Measurements from ENCODE around the gene OBI1. TPM values are rescaled to one million over a fixed set of nuclear protein-coding genes. Genes with fewer than 3 reads are reported as not detected.

OBI1 gene
- total RNA-seq, 1 donor from 2014 or later = 26.1 TPM

GRCh38 chr13:78606471-78607408 is 52.2 kb downstream of the OBI1 start:
- H3K27me3 Mint-ChIP-seq (ENCODE audit: low read depth) = peaks cover 97% of the 10 kb centered on the region
- H3K4me1 Mint-ChIP-seq = peaks cover 30% of the 10 kb centered on the region
- H3K9me3 Mint-ChIP-seq = peaks cover 4% of the 10 kb centered on the region
- peak overlapping the region; percentile 36 for H3K4me3 Mint-ChIP-seq
- no peak for TF ChIP-seq CTCF (conservative IDR thresholded peaks at IDR 0.05)
- no peak for DNase-seq (ENCODE audit: low read depth, low spot score)
- no peak overlapping the region for H3K27ac Mint-ChIP-seq (ENCODE audit: unreplicated experiment)
- peaks cover 8% of the 10 kb centered on the region for H3K36me3 Mint-ChIP-seq (ENCODE audit: low read depth)

GRCh38 chr13:78604782-78605611 is 54.0 kb downstream of the OBI1 start:
- H3K36me3 Mint-ChIP-seq (ENCODE audit: low read depth) = peaks cover 6% of the 10 kb centered on the region
- no peak overlapping the region for H3K27ac Mint-ChIP-seq (ENCODE audit: unreplicated experiment)
- no peaks in the 10 kb centered on the region for H3K9me3 Mint-ChIP-seq
- TF ChIP-seq CTCF (conservative IDR thresholded peaks at IDR 0.05) = peak; percentile 24
- no peak for DNase-seq (ENCODE audit: low read depth, low spot score)
- peaks cover 96% of the 10 kb centered on the region for H3K27me3 Mint-ChIP-seq (ENCODE audit: low read depth)
- H3K4me3 Mint-ChIP-seq = no peak overlapping the region
- peaks cover 31% of the 10 kb centered on the region for H3K4me1 Mint-ChIP-seq

- no peak for TF ChIP-seq CTCF (conservative IDR thresholded peaks at IDR 0.05)
- Mint-ChIP-seq H3K9me3 (no peaks in the 10 kb centered on the region), H3K4me1 (peaks cover 23% of the 10 kb centered on the region), H3K36me3 (ENCODE audit: low read depth) (peaks cover 6% of the 10 kb centered on the region), H3K27me3 (ENCODE audit: low read depth) (peaks cover 96% of the 10 kb centered on the region), H3K27ac (ENCODE audit: unreplicated experiment) (no peak within 1 kb of the TSS), H3K4me3 (peak within 1 kb of the TSS; percentile 87)
- no peak for DNase-seq (ENCODE audit: low read depth, low spot score)
These were observed 55.6 kb downstream of the OBI1 start, which contains the start of gene POU4F1 for GRCh38 chr13:78603240-78603957. Gene POU4F1, minus strand, starts transcription at chr13:78603552. Its CDS starts 226 bp downstream, at chr13:78603326.

DNA sequence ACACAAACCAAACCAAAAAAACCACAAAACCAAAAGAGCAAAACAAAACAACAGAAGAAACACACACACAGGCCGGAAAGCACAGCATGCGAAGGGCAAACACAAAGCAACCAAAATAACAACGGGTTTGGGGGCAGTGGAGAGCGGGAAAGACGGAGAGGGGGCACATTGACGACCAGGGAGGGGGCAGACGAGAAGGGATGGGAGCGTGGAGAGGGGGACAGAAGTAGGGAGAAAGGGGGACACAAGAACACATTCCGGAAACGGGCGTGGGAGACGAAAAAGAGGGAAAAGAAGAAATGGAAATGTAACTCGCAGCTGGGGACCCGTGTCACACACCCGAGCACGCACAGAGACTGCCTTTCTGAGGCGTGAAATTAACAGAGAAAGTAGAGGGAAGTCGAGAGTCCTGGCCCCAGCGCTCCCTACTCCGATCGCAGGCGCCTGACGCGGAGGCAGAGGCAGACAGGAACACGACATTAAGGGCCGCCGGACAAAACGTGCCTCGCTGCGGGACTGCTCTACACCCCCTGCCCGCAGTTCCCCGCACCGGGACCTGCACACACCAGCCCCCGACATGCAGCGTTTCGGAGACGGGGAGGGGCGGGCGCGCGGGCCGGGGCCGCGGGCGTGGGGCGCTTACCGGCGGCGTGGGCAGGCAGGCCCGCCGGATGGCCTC is 56.3 kb downstream of the OBI1 start:
- H3K27me3 Mint-ChIP-seq (ENCODE audit: low read depth) = peaks cover 96% of the 10 kb centered on the region
- TF ChIP-seq CTCF (conservative IDR thresholded peaks at IDR 0.05) = no peak
- H3K27ac Mint-ChIP-seq (ENCODE audit: unreplicated experiment) = no peak overlapping the region
- no peak for DNase-seq (ENCODE audit: low read depth, low spot score)
- H3K9me3 Mint-ChIP-seq = no peaks in the 10 kb centered on the region
- H3K4me3 Mint-ChIP-seq = peak overlapping the region; percentile 87
- peaks cover 19% of the 10 kb centered on the region for H3K4me1 Mint-ChIP-seq
- H3K36me3 Mint-ChIP-seq (ENCODE audit: low read depth) = peaks cover 6% of the 10 kb centered on the region

Measured in neural crest cell (in vitro differentiated cells).